GM18861 (cell line): Measurements from ENCODE around the gene CNR2.
"Not testable (repeated sequence)": the region's sequence is repeated elsewhere in the genome, so short reads cannot be mapped to it uniquely, and the experiment has no call there.

ENCODE experiments used
- ATAC-seq: cut with Tn5 transposase; IDR thresholded peaks from one replicate; pipeline ENCODE4 v1.9.1; 2021; ENCODE audit not compliant: unreplicated experiment

Gene CNR2

GRCh38 chr1:23916209-23917131 is 3.3 kb upstream of the CNR2 start:
- ATAC-seq: no peak

DNA sequence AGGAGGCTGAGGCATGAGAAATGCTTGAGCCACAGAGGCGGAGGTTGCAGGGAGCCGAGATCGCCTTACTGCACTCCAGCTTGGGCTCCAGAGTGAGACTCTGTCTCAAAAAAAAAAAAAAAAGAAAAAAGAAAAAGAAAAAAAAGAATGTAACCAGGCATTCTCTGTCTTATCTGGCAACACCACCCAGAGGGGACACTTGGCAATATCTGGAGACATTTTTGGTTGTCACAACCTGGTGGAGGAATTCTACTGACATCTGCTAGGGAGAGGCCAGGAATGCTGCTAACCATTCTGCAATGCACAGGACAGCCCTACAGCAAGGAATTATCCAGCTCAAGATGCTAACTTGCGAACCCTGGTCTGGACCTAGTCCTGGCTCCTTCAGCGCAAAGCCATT is 2.3 kb upstream of the CNR2 start:
- no peak for ATAC-seq

- no peak for ATAC-seq
Observed at GRCh38 chr1:23914921-23915320, 1.8 kb upstream of the CNR2 start.

- ATAC-seq: no peak
Observed at GRCh38 chr1:23911921-23912320, 1.2 kb downstream of the CNR2 start.

- ATAC-seq: no peak
Observed at GRCh38 chr1:23910553-23911246, 2.5 kb downstream of the CNR2 start.

DNA sequence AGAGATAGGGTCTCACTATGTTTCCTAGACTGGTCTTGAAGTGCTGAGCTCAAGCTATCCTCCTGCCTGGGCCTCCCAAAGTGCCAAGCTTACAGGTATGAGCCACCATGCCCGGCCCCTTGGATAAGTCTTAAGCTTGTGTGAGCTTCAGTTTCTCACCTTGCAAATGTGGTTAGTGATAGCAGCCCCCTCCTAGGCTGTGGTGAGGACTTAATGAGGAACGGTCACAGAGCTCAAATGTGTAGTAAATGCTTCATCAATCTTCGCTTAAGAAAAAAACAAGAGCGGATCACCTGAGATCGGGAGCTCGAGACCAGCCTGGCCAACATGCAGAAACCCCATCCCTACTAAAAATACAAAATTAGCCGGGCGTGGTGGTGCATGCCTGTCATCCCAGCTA is 3.0 kb downstream of the CNR2 start:
- ATAC-seq: no peak

- ATAC-seq: no peak
Observed at GRCh38 chr1:23909412-23909811, 3.8 kb downstream of the CNR2 start.

GRCh38 chr1:23908453-23909341 is 4.5 kb downstream of the CNR2 start:
- ATAC-seq: no peak

DNA sequence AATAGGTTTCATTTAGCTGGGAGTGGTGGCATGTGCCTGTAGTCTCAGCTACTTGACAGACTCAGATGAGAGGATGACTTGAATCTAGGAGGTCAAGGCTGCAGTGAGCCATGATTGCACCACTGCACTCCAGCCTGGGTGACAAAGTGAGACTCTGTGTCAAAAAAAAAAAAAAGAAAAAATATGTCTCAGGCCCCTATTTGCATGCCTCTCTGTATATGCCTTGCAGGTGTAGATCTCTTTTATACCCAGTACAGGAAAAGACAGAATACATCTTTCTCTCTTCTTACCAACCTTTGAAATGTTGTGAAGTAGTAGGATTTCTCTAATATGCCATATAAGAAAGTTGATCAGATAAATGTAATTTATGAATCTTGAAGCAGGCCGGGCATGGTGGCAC is 6.4 kb downstream of the CNR2 start:
- ATAC-seq: no peak

GRCh38 chr1:23905461-23906025 is 7.6 kb downstream of the CNR2 start:
- no peak for ATAC-seq

DNA sequence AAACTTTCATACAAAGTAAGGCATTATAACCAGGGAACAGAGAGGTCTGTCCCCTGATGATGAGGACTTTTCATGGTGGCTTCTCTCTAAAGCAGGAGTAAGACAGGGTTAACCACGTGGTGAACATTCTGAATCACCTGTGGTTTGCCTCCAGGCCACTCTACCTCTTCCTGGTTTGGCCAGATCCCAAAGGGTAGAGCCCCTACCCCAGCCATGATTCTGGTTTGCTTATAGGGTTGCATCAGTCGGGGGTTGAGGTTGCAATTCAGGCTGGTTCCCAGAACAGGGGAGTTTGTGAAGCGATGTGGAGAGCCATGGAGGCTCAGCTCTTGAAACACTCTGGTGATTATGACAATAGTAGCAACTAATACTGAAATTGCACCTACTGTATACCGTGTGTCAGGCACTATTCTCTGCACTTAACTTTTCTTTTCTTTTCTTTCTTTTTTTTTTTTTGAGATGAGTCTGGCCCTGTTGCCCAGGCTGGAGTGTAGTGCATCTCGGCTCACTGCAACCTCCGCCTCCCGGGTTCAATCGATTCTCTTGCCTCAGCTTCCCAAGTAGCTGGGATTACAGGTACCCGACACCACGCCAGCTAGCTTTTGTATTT is 8.3 kb downstream of the CNR2 start:
- ATAC-seq: no peak

GRCh38 chr1:23903754-23904153 is 9.4 kb downstream of the CNR2 start:
- ATAC-seq: no peak

GRCh38 chr1:23902321-23903278 is 10.6 kb downstream of the CNR2 start:
- no peak for ATAC-seq

DNA sequence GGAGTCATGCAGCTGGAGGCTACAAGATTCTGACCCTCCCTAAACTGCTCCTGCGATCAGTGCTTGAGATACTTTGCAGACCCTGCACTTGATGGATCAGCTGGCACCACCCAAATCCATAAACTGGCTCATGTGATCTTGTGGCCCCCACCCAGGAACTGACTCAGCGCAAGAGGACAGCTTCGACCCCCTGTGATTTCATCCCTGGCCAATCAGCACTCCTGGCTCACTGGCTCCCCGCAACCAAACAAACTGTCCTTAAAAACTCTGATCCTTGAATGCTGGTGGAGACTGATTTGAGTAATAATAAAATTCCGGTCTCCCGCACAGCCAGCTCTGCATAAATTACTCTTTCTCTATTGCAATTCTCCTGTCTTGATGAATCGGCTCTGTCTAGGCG is 13.1 kb downstream of the CNR2 start:
- not testable (repeated sequence) for ATAC-seq

- ATAC-seq: no peak
Observed at GRCh38 chr1:23899070-23899469, 14.1 kb downstream of the CNR2 start.

DNA sequence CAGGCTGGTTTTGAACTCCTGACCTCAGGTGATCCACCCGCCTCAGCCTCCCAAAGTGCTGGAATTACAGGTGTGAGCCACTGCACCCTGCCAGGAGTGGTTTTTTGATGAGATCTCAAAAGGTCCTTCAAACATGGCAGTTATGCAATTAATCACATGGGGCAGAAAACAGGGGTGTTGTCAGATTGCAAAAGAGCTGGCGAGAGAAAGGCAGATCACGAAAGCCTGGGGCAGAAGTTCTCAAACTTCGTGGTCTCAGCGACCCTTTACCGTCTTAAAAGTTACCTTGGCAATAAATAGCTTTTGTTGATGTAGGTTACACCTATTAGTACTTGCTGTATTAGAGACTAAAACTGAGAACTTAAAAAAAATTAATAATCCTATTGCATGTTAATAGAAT is 16.1 kb downstream of the CNR2 start:
- ATAC-seq: no peak

- ATAC-seq: no peak
Observed at GRCh38 chr1:23896491-23896890, 16.7 kb downstream of the CNR2 start.

DNA sequence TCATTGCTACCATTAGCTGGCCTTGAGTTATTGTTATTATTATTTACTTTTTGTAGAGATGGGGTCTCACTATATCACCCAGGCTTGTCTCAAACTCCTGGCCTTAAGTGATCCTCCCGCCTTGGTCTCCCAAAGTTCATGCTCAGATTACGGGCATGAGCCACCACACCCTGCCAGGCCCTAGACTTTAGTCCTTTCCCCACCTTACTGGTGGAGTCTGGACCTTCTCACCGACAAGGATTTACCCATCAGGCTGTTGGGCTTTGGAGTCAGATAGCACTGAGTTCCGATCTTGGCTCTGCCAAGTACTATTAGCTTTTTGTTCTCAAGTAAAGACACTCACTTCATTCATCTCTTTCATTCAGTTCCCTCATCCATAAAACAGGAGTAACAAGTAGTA is 17.2 kb downstream of the CNR2 start:
- no peak for ATAC-seq

GRCh38 chr1:23895082-23895481 is 18.1 kb downstream of the CNR2 start:
- ATAC-seq: no peak
